ENCODE results near the gene DPYSL5. TPM values are rescaled to one million over a fixed set of nuclear protein-coding genes. Genes with fewer than 3 reads are reported as not detected.

DPYSL5 gene
- total and polyA plus RNA-seq, 2 of the 13 experiments (the other 11 are each of a cell fraction or from before 2014, with no cell fraction given) = 0.15 TPM; not detected in 1

GRCh38 chr2:26900831-26901321, 52.9 kb downstream of the DPYSL5 start:
- H3K36me3 ChIP-seq (replicated peaks in 1 of 2; ENCODE audit: control insufficient read depth in 1 of 2, insufficient read depth in 2 of 2, low read length in 2 of 2) = no peaks in the 10 kb centered on the region
- BruUV-seq (replicated peaks) = no TSS peak
- CTCF ChIA-PET (ENCODE audit: low intra/inter-chr PET ratio, low total read pairs) = no interaction called here
- no peak overlapping the region for H3K27ac ChIP-seq (ENCODE audit: extremely low read length, insufficient read depth, low read length)
- H2AFZ ChIP-seq (ENCODE audit: low read length) = no peak overlapping the region
- no peak overlapping the region for H3K4me3 ChIP-seq (replicated peaks in 1 of 3; ENCODE audit: insufficient read depth in 1 of 3, low read depth in 2 of 3, low read length in 3 of 3)
- ATAC-seq = no peak
- in situ Hi-C loops (cut with HindIII; ENCODE audit: extremely low pct_ligation_motif_present, low pct_unique_long_range_greater_than_20kb) (no loop called here), intact Hi-C loops (cut with micrococcal nuclease; ENCODE audit: unreplicated experiment) (loop anchor here (1.0 kb wide), 1 partner anchor 37 kb away; no protein-coding TSS in a partner anchor)
- FAIRE-seq = no peak
- POLR2A ChIA-PET = no interaction called here
- H3K9ac ChIP-seq (ENCODE audit: insufficient read depth, low read depth, low read length) = no peak overlapping the region
- DNase-seq (ENCODE audit: low spot score) = no peak
- no peak overlapping the region for H3K4me2 ChIP-seq (ENCODE audit: low read depth, low read length)
- 24% methylated on average over 8 of the region's 8 CpGs for WGBS (ENCODE audit: low lambda C conversion rate)
- TF ChIP-seq SP1 (IDR thresholded peaks at IDR 0.05) (no peak), SP1 (CRISPR knock-in tag; IDR thresholded peaks at IDR 0.05) (no peak), ZC3H4 (CRISPR knock-in tag; IDR thresholded peaks at IDR 0.05; ENCODE audit: borderline replicate concordance) (no peak), DZIP1 (CRISPR knock-in tag; IDR thresholded peaks at IDR 0.05) (no peak), AGO1 (IDR thresholded peaks at IDR 0.05; ENCODE audit: low read depth, low read length, poor library complexity, severe bottlenecking) (no peak), ZIK1 (CRISPR knock-in tag; IDR thresholded peaks at IDR 0.05; ENCODE audit: borderline replicate concordance, low read depth) (no peak), ZNF451 (CRISPR knock-in tag; IDR thresholded peaks at IDR 0.05) (no peak)
- no peaks in the 10 kb centered on the region for H3K79me2 ChIP-seq (ENCODE audit: insufficient read depth, low read length)
- peaks cover 5 to 66% of the 10 kb centered on the region in 2 experiments for H3K27me3 ChIP-seq (ENCODE audit: control insufficient read depth in 1 of 2, insufficient read depth in 2 of 2, low read length in 2 of 2)
- H3K4me1 ChIP-seq (ENCODE audit: insufficient read depth, low read length) = no peaks in the 10 kb centered on the region
- no peaks in the 10 kb centered on the region for H4K20me1 ChIP-seq (ENCODE audit: insufficient read depth, low read length)
- H3K9me3 ChIP-seq (ENCODE audit: low read length) = no peaks in the 10 kb centered on the region

Measured in HepG2 (cell line).